Tibial artery (tissue), 4 donors: Measurements from ENCODE around the gene TIE1.

Experiments
- DNase-seq, 2 donors: peaks; one replicate each; pipeline ENCODE4 v3.0.0-alpha.2; 2019
- H3K27ac ChIP-seq, 2 donors: fragments of 200-600 bp; sonication (generic) in 1 of 2; 1 replicate in 1 of 2; 2 replicates in 1 of 2; pipeline ENCODE4 v1.5.1; 2018 to 2019; ENCODE audit warnings: mild to moderate bottlenecking in 1 of 2
- H3K27me3 ChIP-seq, 2 donors: fragments of 200-600 bp; sonication (generic) in 1 of 2; one replicate each; pipeline versions ENCODE4 v1.5.1 to v1.6.0; 2016 to 2019
- H3K36me3 ChIP-seq, 3 donors: fragments of 200-600 bp; sonication (generic) in 2 of 3; one replicate each; pipeline ENCODE4 v1.5.1; 2016 to 2019; ENCODE audit warnings: mild to moderate bottlenecking in 2 of 3
- H3K4me1 ChIP-seq, 4 donors: fragments of 200-600 bp; sonication (generic) in 2 of 4; 1 replicate in 3 of 4; 2 replicates in 1 of 4; pipeline ENCODE4 v1.5.1; 2016 to 2019
- H3K4me3 ChIP-seq, 2 donors: fragments of 200-600 bp; sonication (generic) in 1 of 2; 1 replicate in 1 of 2; 2 replicates in 1 of 2; pipeline ENCODE4 v1.5.1; 2018 to 2019; ENCODE audit warnings: mild to moderate bottlenecking in 2 of 2
- H3K9me3 ChIP-seq, 3 donors: fragments of 200-600 bp; sonication (generic) in 1 of 3; one replicate each; pipeline ENCODE4 v1.5.1; 2016 to 2019
- intact Hi-C: fragments of 100-400 bp; cut with DNase I; formaldehyde crosslinking; loops from one replicate; pipeline ENCODE4 v1.15.0; 2023; ENCODE audit warnings: low total_unique reads
- TF ChIP-seq, protein P1 (sequence below), 2 experiments: fragments of 200-600 bp in 1 of 2; fragments of 450-650 bp in 1 of 2; IDR thresholded peaks; one replicate each; pipeline ENCODE4 v1.5.1; 2017 to 2019; ENCODE audit warnings: antibody characterized with exemption in 2 of 2, mild to moderate bottlenecking in 1 of 2, moderate library complexity in 1 of 2

Gene TIE1

DNA sequence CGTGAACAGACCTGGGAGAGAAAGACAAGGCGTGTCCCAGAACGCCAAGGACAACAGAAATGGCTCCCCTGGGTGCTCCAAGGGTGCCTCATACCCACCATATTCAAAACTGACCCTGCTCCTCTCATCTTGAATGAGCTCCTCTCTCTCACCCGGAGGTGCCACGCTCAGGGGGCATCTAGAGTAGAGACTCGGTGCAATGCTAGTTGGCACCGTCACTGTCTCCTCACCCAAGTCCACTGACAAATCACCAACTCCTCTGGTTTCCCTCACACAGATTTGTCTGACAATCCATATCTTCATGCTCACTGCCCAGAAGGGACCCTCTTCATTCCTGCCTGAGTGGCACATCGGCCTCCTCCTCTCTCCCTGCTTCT lies 26.0 kb upstream of the TIE1 start:
- TF ChIP-seq, protein P1, sequence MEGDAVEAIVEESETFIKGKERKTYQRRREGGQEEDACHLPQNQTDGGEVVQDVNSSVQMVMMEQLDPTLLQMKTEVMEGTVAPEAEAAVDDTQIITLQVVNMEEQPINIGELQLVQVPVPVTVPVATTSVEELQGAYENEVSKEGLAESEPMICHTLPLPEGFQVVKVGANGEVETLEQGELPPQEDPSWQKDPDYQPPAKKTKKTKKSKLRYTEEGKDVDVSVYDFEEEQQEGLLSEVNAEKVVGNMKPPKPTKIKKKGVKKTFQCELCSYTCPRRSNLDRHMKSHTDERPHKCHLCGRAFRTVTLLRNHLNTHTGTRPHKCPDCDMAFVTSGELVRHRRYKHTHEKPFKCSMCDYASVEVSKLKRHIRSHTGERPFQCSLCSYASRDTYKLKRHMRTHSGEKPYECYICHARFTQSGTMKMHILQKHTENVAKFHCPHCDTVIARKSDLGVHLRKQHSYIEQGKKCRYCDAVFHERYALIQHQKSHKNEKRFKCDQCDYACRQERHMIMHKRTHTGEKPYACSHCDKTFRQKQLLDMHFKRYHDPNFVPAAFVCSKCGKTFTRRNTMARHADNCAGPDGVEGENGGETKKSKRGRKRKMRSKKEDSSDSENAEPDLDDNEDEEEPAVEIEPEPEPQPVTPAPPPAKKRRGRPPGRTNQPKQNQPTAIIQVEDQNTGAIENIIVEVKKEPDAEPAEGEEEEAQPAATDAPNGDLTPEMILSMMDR (IDR thresholded peaks at IDR 0.05): no peak
- peak in 1 of 2 donors; percentile 34 for DNase-seq
- no peak overlapping the region for H3K4me3 ChIP-seq
- H3K9me3 ChIP-seq: no peaks in the 10 kb centered on the region
- peaks cover 0 to 27% of the 10 kb centered on the region in 2 donors for H3K27me3 ChIP-seq
- no peak overlapping the region for H3K27ac ChIP-seq
- peaks cover 0 to under 1% (median 0%) of the 10 kb centered on the region in 3 donors for H3K36me3 ChIP-seq
- H3K4me1 ChIP-seq: peaks cover 0 to 17% (median 0%) of the 10 kb centered on the region in 4 donors
- intact Hi-C loops: no loop called here

DNA sequence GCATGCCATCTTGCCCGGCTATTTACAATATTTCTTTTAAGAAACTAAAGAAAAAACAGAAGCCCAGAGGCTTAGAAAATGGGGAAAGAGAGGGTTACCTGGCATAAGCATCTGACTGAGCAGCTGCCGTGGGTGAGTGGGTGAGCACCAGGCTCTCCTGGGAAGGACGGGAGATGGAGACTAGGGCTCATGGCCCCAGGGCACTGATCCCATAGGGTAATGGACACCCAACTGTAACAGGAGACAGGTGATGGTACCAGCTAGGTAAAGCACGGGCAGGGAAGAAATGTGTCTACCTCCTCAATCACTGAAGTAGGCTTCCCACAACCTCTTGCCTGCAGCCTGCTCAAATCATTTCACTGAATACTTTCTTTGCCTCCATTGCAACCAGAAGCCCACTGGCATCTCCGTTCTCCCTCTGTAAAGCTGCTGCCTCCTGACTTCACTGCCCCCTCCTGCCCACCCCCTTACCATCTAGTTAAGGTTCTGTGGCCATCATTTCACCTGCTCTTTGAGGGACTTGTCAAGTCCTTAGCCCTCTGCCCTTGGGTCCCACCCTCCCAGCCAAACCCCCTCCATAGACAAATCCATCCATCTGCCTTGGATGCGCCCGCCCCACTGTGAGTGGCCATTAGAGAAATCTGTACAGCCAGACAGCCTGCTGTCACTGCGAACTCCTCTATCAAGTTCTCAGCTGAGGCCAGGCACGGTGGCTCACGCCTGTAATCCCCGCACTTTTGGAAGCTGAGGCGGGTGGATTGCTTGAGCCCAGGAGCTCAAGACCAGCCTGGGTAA lies 24.8 kb upstream of the TIE1 start:
- peaks cover 0 to 8% (median 0%) of the 10 kb centered on the region in 4 donors for H3K4me1 ChIP-seq
- peaks cover 0 to 16% of the 10 kb centered on the region in 2 donors for H3K27me3 ChIP-seq
- H3K9me3 ChIP-seq: no peaks in the 10 kb centered on the region
- intact Hi-C loops: no loop called here
- TF ChIP-seq, protein P1 (IDR thresholded peaks at IDR 0.05): no peak
- H3K4me3 ChIP-seq: no peak overlapping the region
- peaks cover 0 to 5% (median 0%) of the 10 kb centered on the region in 3 donors for H3K36me3 ChIP-seq
- peak in 1 of 2 donors; percentile 33 for DNase-seq
- no peak overlapping the region for H3K27ac ChIP-seq

DNA sequence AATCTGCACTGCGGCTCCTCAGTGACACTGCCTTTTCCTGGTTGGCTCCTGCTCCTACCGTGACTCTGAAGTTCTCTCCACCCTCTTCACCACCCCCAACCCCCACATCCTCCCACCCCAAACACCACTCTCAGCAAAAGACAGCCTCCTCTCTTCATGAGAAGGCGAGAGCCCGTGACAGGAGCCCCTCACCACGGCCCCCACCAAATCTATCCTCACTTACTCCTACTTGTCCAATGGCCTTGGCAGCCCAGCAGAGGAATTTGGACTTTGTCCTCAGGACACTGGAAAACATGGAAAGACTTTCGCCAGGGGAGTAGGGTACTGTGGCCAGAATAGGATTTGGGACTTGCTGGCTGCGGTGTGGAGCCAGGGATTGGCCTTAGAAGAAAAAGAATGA lies 24.1 kb upstream of the TIE1 start:
- Histone ChIP-seq H3K4me3 (no peak overlapping the region), H3K36me3 (peaks cover 0 to 5% (median 0%) of the 10 kb centered on the region in 3 donors), H3K9me3 (no peaks in the 10 kb centered on the region), H3K27ac (no peak overlapping the region), H3K4me1 (peaks cover 0 to 2% (median 0%) of the 10 kb centered on the region in 4 donors), H3K27me3 (peaks cover 0 to 15% of the 10 kb centered on the region in 2 donors)
- TF ChIP-seq, protein P1 (IDR thresholded peaks at IDR 0.05): no peak
- peak in 1 of 2 donors; percentile 41 for DNase-seq
- intact Hi-C loops: no loop called here

DNA sequence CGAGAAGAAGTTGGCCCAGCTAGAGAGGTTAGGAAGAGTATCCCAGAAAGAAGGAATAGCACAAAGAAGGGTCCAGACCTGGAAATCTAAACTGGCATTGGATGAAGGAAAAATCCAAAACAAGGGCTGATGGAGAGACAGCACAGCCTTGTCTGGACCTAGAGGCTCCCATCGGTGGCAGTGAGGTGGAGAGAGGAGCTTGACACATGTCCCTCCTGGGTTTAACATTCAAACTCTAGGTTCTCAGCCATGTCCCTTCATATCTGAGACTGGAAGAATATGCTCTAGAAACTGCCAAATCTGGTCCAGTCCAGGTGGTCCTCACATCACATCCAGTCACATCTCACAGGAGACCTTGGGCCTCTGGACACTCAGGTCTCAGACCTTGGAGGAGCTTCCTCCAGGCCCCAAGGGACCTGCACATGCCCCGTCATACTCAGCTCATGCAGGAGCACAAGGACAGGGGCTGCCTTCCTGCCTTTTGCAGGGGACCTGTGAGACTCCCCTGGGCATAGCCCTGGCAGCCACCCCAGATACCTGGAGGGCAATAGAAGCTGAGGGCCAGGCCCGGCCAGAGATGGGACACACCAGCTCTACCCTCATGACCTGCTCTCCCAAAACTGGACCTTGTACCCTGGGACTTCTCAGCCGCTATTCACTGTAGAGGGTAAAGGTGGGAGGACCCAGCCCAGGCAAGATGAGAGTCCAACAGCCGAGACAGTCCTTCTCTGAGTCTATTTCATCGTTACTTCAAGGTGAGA lies 23.5 kb upstream of the TIE1 start:
- no peak overlapping the region for H3K27ac ChIP-seq
- TF ChIP-seq, protein P1 (IDR thresholded peaks at IDR 0.05): no peak
- peaks cover 0 to 5% (median 0%) of the 10 kb centered on the region in 3 donors for H3K36me3 ChIP-seq
- H3K4me3 ChIP-seq: no peak overlapping the region
- no peaks in the 10 kb centered on the region for H3K9me3 ChIP-seq
- H3K27me3 ChIP-seq: peaks cover 0 to 10% of the 10 kb centered on the region in 2 donors
- peak in 1 of 2 donors; percentile 4 for DNase-seq
- intact Hi-C loops: no loop called here
- H3K4me1 ChIP-seq: peaks cover 0 to 2% (median 0%) of the 10 kb centered on the region in 4 donors

DNA sequence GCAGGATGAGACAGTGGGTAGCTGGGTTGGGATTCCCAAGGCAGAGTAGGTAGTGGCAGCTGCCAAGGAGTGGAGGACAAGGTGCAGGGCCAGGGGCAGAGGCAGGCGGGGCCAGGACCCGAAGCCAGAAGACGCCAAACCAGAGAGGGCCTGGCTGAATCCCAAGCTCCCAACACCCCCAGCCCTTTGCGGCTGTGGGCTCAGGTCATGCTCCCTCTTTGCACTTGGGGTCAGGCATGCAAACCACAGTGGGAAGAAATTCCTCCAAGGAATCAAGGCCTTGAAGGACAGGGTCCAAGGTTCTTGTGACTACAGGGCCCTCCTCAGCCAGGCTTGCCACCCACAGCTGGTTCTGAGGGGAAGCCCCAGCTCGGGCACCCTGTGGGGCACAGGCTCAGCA lies 21.6 kb upstream of the TIE1 start:
- intact Hi-C loops: no loop called here
- peaks cover 0 to 5% of the 10 kb centered on the region in 2 donors for H3K27me3 ChIP-seq
- TF ChIP-seq, protein P1 (IDR thresholded peaks at IDR 0.05): no peak
- peaks cover 0 to under 1% (median 0%) of the 10 kb centered on the region in 4 donors for H3K4me1 ChIP-seq
- no peak overlapping the region for H3K27ac ChIP-seq
- peaks cover 0 to 5% (median 0%) of the 10 kb centered on the region in 3 donors for H3K36me3 ChIP-seq
- no peak for DNase-seq
- H3K9me3 ChIP-seq: no peaks in the 10 kb centered on the region
- no peak overlapping the region for H3K4me3 ChIP-seq
